Right forelimb (tissue), 1 donor: ENCODE results near the gene KIF16B.
"Not testable (repeated sequence)": the region's sequence is repeated elsewhere in the genome, so short reads cannot be mapped to it uniquely, and the experiment has no call there.

ENCODE experiments used
- DNase-seq: peaks from one replicate; pipeline ENCODE4 v3.0.0-alpha.2; 2018

The KIF16B gene

DNA sequence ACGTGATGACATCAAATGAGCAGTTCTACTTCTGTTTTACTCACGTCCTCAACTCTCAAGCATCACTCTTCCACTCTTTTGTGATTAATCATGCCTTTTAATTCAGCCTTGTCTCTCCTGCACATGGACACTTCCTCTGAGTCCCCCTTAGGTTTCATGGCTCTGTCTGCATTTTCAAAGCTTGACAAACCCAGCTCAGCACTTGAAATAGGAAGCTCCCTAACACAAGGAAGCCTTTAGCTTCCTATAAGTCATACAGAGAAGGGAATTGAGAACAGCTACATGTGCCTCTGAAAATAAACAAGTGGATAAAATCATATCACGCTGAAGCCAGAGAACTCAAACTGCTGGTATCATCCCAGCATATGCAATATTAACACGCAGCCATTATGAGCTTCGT lies 21.2 kb downstream of the KIF16B start:
- DNase-seq, result no peak

DNA sequence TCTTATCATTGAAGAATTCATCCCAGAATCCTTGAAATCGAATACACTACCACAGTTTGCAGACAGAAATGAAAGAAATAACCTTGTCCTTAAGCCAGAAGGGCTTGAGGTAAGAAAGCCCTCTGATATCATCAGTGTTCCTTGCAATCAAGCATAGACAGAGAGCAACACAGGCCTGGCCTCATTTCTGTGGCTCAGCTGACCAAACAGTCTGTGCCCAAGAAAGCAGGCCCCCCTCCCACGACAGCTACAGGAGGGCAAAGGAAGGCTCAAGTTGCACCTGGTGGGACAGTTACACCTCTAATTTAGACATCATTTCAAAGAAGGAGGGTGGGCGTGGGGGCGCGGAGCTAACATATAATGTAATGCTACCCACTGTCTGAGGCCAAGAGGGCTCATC lies 21.6 kb downstream of the KIF16B start:
- no peak for DNase-seq

DNA sequence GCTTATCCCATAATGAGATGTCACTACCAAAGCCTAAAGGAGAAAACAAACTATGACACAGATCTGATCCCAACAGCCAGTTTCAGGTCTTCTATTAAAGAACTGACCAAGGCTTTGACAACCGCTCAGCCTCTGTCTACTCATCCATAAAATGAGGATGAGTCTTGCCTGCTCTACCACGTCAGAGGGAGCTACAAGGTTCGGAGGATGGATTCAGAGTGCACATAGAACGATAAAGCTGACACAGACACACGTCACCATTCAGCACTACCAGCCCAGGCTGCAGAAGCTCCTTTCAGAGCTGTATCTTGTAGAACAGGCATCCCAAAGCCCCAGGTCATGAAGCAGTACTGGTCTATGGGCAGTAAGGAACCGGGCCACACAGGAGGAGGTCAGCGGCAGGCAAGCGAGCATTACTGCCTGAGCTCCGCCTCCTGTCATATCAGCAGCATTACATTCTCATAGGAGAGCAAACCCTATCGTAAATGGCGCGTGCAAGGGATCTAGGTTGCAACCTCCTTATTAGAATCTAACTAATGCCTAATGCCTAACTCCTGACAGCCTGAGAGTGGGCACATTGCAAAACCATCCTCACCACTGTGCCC lies 25.1 kb downstream of the KIF16B start:
- DNase-seq, result no peak

DNA sequence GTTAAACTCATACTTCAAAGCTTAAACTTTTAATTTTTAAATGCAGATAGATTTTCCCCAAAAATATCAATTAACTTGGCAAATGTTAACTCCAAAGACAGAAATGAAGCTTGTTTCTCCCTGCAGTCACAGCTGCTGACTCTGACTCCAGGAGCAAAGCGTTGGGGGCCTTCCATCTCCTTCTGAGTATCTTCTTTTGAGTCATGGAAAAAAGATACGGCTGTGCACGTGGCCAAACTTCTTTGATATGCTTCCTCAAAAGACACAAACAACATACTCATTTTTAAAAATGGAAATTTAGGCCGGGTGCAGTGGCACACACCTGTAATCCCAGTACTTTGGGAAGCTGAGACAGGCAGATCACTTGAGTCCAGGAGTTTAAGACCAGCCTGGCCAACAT lies 28.3 kb downstream of the KIF16B start:
- DNase-seq, result no peak

DNA sequence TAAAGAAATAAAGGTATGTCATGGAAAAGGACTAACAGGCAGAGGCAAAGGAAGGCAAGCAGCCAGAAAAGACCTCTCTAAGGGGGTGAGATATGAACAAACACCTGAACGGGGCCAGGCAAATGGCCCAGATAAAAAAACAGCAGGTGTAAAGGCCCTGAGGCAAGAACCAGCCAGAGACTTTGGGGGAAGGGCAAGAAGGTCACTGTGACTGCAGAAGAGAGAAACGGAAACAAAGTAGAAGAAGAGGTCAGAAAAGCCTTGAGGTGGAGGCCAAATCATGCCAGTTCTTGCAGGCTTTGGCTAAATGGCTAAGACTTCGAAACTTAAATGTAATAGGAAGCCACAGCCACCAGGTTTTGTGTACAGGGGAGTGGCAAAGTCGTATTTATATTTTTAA lies 30.8 kb downstream of the KIF16B start:
- no peak for DNase-seq

DNA sequence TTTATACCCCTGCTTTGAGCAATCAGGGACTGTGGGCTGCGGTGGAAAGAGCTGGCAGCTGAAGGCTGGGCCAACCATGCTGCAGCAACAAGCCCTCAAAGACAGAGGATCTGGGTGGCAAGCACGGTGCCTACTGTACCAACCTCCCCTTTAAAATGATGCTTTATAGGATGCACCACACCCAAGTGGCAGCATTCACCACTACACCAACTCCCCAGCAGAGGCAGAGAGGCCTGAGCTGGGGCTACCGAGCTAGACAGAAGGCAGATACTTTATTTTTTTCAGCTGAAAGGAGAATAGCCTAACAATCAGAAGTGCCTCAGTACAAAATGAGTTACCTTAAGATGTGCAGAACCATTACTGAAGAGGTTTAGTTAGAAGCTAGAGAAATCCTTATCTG lies 31.4 kb downstream of the KIF16B start:
- no peak for DNase-seq

DNA sequence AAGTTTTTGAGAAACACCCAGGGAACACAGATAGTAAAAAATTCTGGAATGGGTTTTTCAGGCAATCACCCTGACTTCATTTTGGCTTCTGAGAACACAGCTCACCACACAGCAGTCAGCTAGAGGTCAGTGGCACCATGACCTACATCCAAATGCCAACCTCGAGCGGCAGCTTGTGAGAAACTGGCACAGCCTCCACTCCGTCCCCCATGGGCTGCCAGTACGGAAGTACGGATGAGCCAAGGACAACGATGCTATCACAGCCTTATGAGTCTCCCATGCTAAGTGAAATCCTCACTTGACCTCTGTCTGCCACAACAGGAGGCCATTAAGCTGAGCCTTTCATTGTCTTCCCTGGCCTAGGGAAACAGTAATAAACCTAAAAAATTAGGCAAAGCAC lies 32.0 kb downstream of the KIF16B start:
- DNase-seq, result no peak

DNA sequence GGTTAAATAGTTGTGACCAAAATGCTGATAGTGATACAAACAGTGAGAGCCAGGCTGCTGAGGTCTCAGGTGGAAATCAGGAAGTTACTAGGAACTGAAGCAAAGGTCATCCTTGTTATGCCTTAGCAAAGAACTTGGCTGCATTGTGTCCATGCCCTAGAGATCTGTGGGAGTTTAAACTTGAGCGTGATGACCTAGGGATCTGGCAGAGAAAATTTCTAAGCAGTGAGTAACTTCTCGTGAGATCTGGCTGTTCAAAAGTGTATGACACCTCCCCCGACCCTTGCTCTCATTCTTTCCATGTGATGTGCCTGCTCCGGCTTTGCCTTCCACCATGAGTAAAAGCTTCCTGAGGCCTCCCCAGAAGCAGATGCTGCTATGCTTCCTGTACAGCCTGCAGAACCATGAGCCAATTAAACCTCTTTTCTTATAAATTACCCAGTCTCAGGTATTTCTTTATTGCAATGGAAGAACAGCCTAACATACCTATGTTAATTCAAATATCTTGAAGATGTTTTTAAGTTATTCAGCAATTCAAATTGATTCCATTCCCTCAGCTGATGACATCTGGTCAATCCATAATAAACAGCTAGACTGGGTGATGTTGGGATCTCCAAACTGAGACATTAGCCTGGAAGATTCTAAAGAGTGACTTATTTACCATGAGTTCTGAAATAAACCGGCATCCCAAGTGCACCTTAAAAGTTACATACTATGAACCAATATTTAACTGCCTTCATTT lies 33.8 kb downstream of the KIF16B start:
- DNase-seq, result no peak

DNA sequence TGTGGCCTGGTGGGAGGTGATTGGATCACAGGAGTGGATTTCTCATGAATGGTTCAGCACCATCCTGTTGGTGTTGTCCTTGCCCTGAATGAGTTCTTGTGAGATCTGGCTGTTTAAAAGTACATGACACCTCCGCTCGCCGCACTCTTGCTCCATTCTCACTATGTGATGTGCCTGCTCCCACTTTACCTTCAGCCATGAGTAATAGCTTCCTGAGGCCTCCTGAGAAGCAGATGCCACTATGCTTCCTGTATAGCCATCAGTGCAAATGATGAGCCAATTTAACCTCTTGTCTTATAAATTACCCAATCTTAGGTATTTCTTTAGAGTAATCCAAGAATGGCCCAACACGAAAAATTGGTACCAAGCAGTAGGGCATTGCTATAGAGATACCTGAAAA lies 34.5 kb downstream of the KIF16B start:
- DNase-seq, result no peak

DNA sequence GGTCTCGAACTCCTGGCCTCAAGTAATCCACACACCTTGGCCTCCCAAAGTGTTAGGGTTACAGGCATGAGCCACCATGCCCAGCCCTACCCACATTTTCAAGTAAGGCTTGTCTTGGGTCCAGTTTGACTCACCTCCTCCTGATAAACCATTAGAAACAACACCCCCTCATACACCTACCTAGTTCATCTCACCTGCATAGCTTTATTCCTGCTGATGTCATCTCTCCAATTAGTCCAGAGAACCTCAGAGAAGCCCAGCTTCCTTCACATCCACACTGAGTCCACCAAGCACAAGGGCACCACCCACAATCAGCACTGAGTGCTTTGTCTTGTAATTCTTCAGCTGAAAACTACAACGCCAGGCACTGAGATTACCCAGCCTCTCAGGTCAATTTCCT lies 35.3 kb downstream of the KIF16B start:
- DNase-seq, result no peak

DNA sequence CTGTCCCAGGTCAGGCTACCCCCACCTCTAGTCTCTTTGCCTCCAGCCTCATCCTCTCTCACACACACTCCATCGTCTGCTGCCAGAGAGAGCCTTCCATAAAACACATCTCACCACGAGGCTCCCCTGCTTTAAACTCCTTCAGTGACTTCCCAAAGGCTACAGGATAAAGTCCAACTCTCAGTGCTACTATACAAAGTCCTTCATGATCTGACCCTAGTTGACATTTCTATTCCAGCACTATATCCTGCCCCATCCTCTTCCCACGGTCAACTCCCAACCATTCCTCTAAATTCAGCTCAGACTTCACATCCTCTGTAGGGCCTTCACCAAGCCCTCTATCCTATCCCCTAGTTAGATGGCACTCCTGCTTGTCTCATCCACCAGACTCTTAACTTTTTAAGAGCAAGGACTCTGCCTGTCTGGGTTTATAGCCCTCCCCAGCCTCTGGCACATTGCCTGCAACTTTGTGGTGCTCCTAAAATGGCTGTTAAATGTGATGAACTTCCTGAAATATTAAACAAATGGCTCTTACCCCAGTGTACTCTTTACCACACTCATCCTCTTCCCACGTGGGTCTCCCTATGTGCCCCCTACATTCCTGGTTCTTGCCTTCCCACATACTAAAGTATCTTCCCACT lies 36.1 kb downstream of the KIF16B start:
- DNase-seq, result no peak

DNA sequence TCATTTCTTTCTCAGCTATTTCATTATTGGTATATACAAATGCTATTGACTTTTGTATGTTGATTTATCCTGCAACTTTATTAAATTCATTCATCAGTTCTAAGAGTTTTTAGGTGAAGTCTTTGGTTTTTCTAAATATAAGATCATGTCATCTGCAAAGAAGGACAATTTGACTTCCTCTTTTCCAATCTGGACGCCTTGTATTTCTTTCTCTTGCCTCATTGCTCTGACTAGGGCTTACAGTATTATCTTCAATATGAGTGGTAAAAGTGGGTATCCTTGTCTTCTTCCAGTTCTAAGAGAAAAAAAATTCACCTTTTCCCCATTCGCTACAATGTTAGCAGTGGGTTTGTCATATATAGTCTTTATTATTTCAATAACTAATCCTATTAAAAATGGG lies 38.0 kb downstream of the KIF16B start:
- no peak for DNase-seq

DNA sequence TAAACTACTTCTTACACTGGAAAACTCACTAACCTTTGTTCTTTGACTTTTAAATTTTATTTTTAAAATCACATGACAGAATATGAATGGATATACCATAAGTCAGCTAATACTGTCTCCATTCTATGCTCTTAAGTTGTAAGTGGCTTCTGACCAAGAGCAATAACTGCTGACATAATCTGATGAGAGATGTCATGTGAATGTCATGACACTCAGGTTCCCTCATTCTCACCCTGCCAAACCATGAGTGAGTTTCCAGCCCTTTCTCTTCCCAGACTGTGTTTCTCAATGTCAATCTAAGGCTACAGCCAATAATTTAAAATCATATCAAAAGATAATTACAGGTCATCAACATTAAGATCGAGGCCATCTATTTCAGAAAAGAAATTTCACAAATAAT lies 39.7 kb downstream of the KIF16B start:
- no peak for DNase-seq

DNA sequence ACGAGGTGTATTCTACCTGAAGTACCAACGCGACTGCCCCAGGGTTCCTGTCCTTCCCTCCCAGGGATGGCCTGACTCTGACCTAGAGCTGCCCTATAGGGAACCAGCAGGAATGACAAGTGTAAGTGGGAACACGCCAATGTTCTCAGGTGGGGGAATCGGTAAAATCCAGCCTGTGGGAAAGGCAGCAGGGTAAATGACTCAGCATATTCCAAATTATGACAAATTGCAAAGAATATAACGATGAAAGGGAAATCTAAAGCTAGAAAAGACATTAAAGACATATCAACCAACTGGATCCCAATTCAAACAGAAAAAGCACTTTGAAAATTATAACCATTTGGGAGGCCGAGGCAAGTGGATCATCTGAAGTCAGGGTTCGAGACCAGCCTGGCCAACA lies 41.8 kb downstream of the KIF16B start:
- DNase-seq, result no peak

DNA sequence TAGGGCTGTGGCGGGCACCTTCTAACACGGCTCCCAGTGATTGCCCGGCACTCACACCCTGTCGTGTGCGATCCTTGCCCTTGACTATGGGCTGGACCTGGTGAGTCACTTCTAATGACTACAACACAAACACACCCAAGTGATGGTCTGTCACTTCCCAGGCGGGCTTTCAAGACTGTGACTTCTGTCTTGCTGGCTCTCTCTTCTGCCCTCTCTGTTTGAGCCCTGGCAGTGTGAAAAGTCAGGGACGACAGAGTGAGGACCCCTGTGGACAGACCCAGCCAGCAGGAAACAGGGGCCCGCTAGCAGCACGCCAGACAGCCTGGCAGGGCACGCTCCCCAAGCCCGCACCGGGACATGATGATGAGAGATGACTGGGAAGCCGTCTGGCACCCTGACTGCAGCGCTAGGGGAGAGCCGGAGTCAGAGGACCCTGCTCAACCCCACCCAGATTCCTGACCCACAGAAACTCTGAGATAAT lies 43.0 kb downstream of the KIF16B start:
- DNase-seq, result no peak

DNA sequence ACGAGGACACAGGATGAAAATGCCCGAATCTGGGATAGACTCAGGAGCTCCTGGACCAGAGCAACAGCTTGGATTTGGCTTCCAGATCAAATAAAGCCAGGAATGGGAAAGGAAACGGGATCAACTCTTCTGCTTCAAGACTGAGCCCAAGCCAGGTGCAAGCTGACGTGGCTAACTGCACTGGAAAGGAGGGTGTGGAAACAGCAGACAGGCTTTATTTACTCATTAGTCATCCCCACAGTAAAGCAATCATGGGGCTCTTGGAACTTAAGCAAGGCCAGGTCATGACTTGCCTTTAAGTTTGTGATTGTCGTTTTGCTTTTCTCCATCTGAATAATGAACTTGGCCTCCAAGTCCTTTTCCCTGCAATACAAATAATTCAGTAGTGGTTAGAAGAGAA lies 45.2 kb downstream of the KIF16B start:
- DNase-seq, result no peak

DNA sequence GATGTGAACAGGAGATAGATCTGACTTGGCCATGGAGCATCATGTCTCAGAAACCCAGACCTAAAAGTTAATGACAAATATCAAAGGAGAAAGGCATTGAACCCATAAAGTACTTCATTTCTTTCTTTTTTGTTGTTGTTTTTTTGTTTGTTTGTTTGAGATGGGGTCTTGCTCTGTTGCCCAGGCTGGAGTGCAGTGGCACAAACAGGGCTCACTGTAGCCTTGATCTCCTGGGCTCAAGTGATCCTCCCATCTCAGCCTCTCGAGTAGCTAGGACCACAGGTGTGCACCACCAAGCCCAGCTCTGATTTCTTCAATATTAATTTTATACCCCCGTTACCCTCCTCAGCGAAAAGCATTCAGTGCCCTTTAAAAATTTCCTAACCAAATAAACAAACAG lies 45.8 kb downstream of the KIF16B start:
- no peak for DNase-seq

DNA sequence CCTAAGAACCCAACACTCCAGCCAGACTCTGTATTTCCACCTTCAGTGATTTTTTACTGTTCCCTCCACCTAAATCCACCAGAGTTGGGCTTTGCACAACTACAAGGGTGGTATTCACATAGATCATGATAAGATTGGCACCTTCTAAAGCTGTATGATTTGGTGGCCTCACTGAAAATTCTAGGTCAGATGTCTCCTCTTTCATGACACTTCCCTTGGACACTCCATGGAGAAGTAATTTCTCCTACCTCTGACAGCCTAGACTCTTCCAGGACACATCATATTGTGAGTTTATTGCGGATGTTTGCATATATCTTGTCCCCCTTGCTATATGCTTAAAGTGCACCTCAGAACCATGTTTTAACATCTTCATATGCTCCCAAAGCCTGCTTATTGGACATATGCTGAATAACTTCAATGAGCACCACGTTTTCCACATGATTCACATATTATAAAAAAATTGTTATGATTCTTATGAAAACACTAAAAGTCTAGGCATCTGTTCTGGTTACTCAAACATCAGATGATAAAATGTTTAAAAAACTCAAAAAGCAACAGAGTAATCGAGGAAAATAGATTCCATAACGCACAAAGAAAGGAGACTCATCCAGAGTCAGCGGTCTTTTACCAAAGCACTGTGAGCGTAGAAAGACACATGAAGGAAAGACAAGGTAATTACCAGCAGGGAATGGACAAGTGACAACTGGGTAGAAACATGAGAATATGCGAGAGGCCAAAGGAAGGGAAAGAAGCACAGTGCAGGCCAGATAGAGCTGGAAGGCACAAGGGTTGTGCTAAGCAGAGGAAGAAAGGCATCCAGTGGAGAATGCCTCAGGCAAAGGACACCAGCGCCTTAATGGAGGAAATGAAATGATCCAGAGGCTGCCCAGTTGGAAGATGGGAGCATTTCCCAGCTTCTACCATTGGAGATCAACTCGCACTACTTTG lies 46.5 kb downstream of the KIF16B start:
- DNase-seq, result no peak

DNA sequence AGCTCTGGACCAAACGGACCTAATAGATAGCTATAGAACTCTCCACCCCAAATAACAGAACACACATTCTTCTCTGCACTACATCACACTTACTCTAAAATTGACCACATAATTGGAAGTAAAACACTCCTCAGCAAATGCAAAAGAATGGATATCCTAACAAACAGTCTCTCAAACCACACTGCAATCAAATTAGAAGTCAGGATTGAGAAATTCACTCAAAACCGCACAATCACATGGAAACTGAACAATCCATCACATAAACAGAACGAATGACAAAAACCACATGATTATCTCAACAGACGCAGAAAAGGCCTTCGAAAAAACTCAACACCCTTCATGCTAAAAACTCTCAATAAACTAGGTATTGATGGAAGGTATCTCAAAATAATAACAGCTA lies 50.6 kb downstream of the KIF16B start:
- not testable (repeated sequence) for DNase-seq

DNA sequence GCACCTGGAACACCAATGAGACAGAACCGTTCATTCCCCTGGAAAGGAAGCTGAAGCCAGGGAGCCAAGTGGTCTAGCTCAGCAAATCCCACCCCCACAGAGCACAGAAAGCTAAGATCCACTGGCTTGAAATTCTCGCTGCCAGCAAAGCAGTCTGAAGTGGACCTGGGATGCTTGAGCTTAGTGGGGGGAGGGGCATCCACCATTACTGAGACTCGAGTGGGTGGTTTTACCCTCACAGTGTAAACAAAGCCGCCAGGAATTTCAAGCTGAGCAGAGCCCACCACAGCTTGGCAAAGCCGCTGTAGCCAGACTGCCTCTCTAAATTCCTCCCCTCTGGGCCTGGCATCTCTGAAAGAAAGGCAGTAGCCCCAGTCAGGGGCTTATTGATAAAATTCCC lies 53.1 kb downstream of the KIF16B start:
- DNase-seq, result no peak

DNA sequence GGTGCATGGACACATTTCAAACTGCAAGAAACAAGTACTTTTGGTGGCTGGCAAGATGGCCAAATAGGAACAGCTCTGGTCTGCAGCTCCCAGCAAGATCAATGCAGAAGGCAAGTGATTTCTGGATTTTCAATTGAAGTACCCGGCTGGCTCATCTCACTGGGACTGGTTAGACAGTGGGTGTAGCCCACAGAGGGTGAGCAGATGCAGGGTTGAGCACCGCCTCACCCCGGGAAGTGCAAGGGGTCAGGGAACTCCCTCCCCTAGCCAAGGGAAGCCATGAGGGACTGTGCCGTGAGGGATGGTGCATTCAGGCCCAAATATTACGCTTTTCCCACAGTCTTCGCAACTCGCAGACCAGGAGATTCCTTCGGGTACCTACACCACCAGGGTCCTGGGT lies 53.6 kb downstream of the KIF16B start:
- not testable (repeated sequence) for DNase-seq

DNA sequence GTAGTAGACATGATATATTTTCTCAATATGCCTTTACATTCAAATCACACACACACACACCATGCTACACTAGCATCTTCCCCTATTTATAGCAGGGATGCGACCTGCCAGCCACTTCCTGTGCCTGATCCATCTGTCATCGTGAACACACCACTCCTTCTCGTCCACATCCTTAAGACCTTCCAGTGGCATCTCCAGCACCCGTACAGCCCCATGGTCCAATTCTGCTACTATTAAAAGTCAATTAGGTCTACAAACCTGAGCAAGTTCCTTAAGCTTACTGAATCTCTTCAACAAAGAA lies 54.5 kb downstream of the KIF16B start:
- DNase-seq, result no peak
